Hepatocyte (in vitro differentiated cells): Measurements from ENCODE around the gene NUDT14.

Experiments
- CTCF ChIP-seq: fragments of 200-600 bp; sonication (generic); IDR thresholded peaks from 2 replicates; pipeline ENCODE4 v1.5.1; 2016; ENCODE audit warnings: antibody characterized with exemption, mild to moderate bottlenecking; ENCODE audit not compliant: poor library complexity
- EZH2 ChIP-seq: fragments of 200-600 bp; sonication (generic); IDR thresholded peaks from 2 replicates; pipeline ENCODE4 v1.6.1; 2016; ENCODE audit warnings: antibody characterized with exemption, mild to moderate bottlenecking, borderline replicate concordance

- TF ChIP-seq CTCF = no peak
- TF ChIP-seq EZH2 = no peak
Observed at GRCh38 chr14:105179191-105179590, 1.9 kb downstream of the NUDT14 start.
